Liver (tissue), 9 donors: ENCODE measurements around the gene CEP89. TPM values are rescaled to one million over a fixed set of nuclear protein-coding genes. Genes with fewer than 3 reads are reported as not detected.

Source experiments
- DNase-seq: peaks from one replicate; pipeline ENCODE4 v3.0.0-alpha.2; 2017; ENCODE audit warnings: low spot score
- H3K27ac ChIP-seq, 2 donors: one replicate each; pipeline ENCODE4 v1.7.0; 2013; ENCODE audit warnings: inconsistent platforms in 2 of 2, low read length in 2 of 2, control low read depth in 1 of 2, low read depth in 1 of 2, mild to moderate bottlenecking in 1 of 2
- H3K27me3 ChIP-seq, 4 donors: one replicate each; pipeline versions ENCODE4 v1.6.1 to v1.7.0; 2013; ENCODE audit warnings: low read length in 3 of 4, inconsistent platforms in 1 of 4, mild to moderate bottlenecking in 1 of 4, moderate library complexity in 1 of 4; ENCODE audit not compliant: control insufficient read depth in 4 of 4, insufficient read depth in 4 of 4
- H3K36me3 ChIP-seq, 4 donors: one replicate each; pipeline versions ENCODE4 v1.6.1 to v1.7.0; 2013; ENCODE audit warnings: low read length in 3 of 4, mild to moderate bottlenecking in 3 of 4, low read depth in 1 of 4, moderate library complexity in 1 of 4; ENCODE audit not compliant: control insufficient read depth in 4 of 4, insufficient read depth in 3 of 4
- H3K4me1 ChIP-seq, 4 donors: one replicate each; pipeline versions ENCODE4 v1.6.1 to v1.7.0; 2013; ENCODE audit warnings: low read length in 3 of 4, mild to moderate bottlenecking in 3 of 4, moderate library complexity in 1 of 4; ENCODE audit not compliant: control insufficient read depth in 4 of 4, insufficient read depth in 4 of 4
- H3K4me3 ChIP-seq, 3 donors: one replicate each; pipeline versions ENCODE4 v1.6.1 to v1.7.0; 2013; ENCODE audit warnings: low read length in 3 of 3, control low read depth in 1 of 3, low read depth in 1 of 3, mild to moderate bottlenecking in 1 of 3
- H3K9ac ChIP-seq, 2 donors: one replicate each; pipeline ENCODE4 v1.7.0; 2013; ENCODE audit warnings: low read length in 2 of 2, mild to moderate bottlenecking in 2 of 2, moderate library complexity in 2 of 2, control low read depth in 1 of 2, low read depth in 1 of 2
- H3K9me3 ChIP-seq, 4 donors: one replicate each; pipeline versions ENCODE4 v1.6.1 to v1.7.0; 2013; ENCODE audit warnings: low read length in 3 of 4; ENCODE audit not compliant: control insufficient read depth in 4 of 4
- ATF3 ChIP-seq: IDR thresholded peaks from 2 replicates; pipeline ENCODE4 v1.6.1; 2016; ENCODE audit warnings: antibody characterized with exemption
- CTCF ChIP-seq: fragments of 150-350 bp; IDR thresholded peaks from 2 replicates; pipeline ENCODE4 v1.5.1; 2017; ENCODE audit warnings: improper control_type of control experiment, low read depth, low read length; ENCODE audit not compliant: missing input control
- EGR1 ChIP-seq, 2 donors: IDR thresholded peaks; 2 replicates each; pipeline ENCODE4 v1.6.1; 2016 to 2018; ENCODE audit warnings: antibody characterized with exemption in 2 of 2, low read depth in 2 of 2
- FOXA1 ChIP-seq: IDR thresholded peaks from 2 replicates; pipeline ENCODE4 v1.6.1; 2016; ENCODE audit warnings: antibody characterized with exemption
- FOXA2 ChIP-seq: IDR thresholded peaks from 2 replicates; pipeline ENCODE4 v1.6.1; 2016; ENCODE audit warnings: antibody characterized with exemption
- GABPA ChIP-seq, 2 donors: IDR thresholded peaks in 1 of 2; conservative IDR thresholded peaks in 1 of 2; 2 replicates each; pipeline ENCODE4 v1.6.1; 2016; ENCODE audit warnings: antibody characterized with exemption in 2 of 2, mild to moderate bottlenecking in 1 of 2, moderate library complexity in 1 of 2
- HNF4A ChIP-seq, 2 donors: conservative IDR thresholded peaks; 2 replicates each; pipeline ENCODE4 v1.6.1; 2016; ENCODE audit warnings: antibody characterized with exemption in 2 of 2, mild to moderate bottlenecking in 2 of 2
- HNF4G ChIP-seq: IDR thresholded peaks from 2 replicates; pipeline ENCODE4 v1.6.1; 2016; ENCODE audit warnings: antibody characterized with exemption
- JUND ChIP-seq, 2 donors: IDR thresholded peaks; 2 replicates each; pipeline ENCODE4 v1.6.1; 2016; ENCODE audit warnings: antibody characterized with exemption in 2 of 2
- MAX ChIP-seq: IDR thresholded peaks from 2 replicates; pipeline ENCODE4 v1.6.1; 2016; ENCODE audit warnings: antibody characterized with exemption
- NR2F2 ChIP-seq: IDR thresholded peaks from 2 replicates; pipeline ENCODE4 v1.6.1; 2016; ENCODE audit warnings: antibody characterized with exemption
- RAD21 ChIP-seq, 2 donors: IDR thresholded peaks; 2 replicates each; pipeline ENCODE4 v1.6.1; 2016; ENCODE audit warnings: antibody characterized with exemption in 2 of 2, mild to moderate bottlenecking in 2 of 2
- REST ChIP-seq: IDR thresholded peaks from 2 replicates; pipeline ENCODE4 v1.6.1; 2016; ENCODE audit warnings: antibody characterized with exemption, mild to moderate bottlenecking
- RXRA ChIP-seq, 2 donors: IDR thresholded peaks; 2 replicates each; pipeline ENCODE4 v1.6.1; 2017 to 2018; ENCODE audit warnings: antibody characterized with exemption in 2 of 2, mild to moderate bottlenecking in 1 of 2
- SP1 ChIP-seq: IDR thresholded peaks from 2 replicates; pipeline ENCODE4 v1.6.1; 2018; ENCODE audit warnings: antibody characterized with exemption, mild to moderate bottlenecking
- TAF1 ChIP-seq: conservative IDR thresholded peaks from 2 replicates; pipeline ENCODE4 v1.6.1; 2016; ENCODE audit warnings: antibody characterized with exemption, mild to moderate bottlenecking
- YY1 ChIP-seq: IDR thresholded peaks from 2 replicates; pipeline ENCODE4 v1.6.1; 2016; ENCODE audit warnings: antibody characterized with exemption, mild to moderate bottlenecking
- ZBTB33 ChIP-seq: IDR thresholded peaks from 2 replicates; pipeline ENCODE4 v1.6.1; 2016; ENCODE audit warnings: antibody characterized with exemption
- WGBS: extraction: QIAGEN DNeasy Blood & Tissue Kit; methylation state at CpG from one replicate; pipeline ENCODE4 v1.1.7; 2013; 5-methylcytosine and 5-hydroxymethylcytosine counted together
- polyA plus RNA-seq, 2 donors: library from polyadenylated mRNA; stranded (reverse) in 1 of 2; unstranded in 1 of 2; fragments of 200-250 nt in 1 of 2; fragments of >200 nt in 1 of 2; fragmentation: Nextera tagmentation in 1 of 2; extraction: Ambion mirVana in 1 of 2; gene quantifications; one replicate each; pipeline versions ENCODE4 v1.2.1 to v1.2.3, GENCODE V29; 2013 to 2015
- total RNA-seq, 2 donors: library from RNA; depleted of rRNA; stranded (reverse); fragments of >200 nt; gene quantifications; one replicate each; pipeline ENCODE4 v1.2.3, GENCODE V29; 2014
- donor health status: healthy.
- donor health status: healthy.
- donor health status: healthy.
- donor health status: healthy.
- donor health status: healthy.

The CEP89 gene
- total and polyA plus RNA-seq, 4 donors: 2.0 to 2.9 (median 2.4) TPM

- Histone ChIP-seq H3K9ac (no peak overlapping the region), H3K9me3 (no peaks in the 10 kb centered on the region), H3K27ac (no peak overlapping the region), H3K27me3 (no peaks in the 10 kb centered on the region), H3K4me1 (peaks cover 3 to 16% (median 8%) of the 10 kb centered on the region in 4 donors), H3K36me3 (no peaks in the 10 kb centered on the region), H3K4me3 (no peak overlapping the region)
- DNase-seq: no peak
- no peak for TF ChIP-seq JUND (IDR thresholded peaks at IDR 0.05)
- no peak for TF ChIP-seq RAD21 (IDR thresholded peaks at IDR 0.05)
- TF ChIP-seq FOXA2: no peak
- TF ChIP-seq SP1: no peak
- TF ChIP-seq FOXA1: no peak
- no peak for TF ChIP-seq TAF1
- no peak for TF ChIP-seq RXRA (IDR thresholded peaks at IDR 0.05)
- TF ChIP-seq CTCF: no peak
- no peak for TF ChIP-seq GABPA (IDR thresholded peaks at IDR 0.05 in 1 of 2, conservative IDR thresholded peaks at IDR 0.05 in 1 of 2)
- TF ChIP-seq NR2F2: no peak
- 84% methylated on average over 18 of the region's 18 CpGs for WGBS
Observed at GRCh38 chr19:32873247-32873959, 98.4 kb downstream of the CEP89 start.

GRCh38 chr19:32872391-32872790, 99.4 kb downstream of the CEP89 start:
- Histone ChIP-seq H3K9ac (no peak overlapping the region), H3K4me3 (no peak overlapping the region), H3K27me3 (no peaks in the 10 kb centered on the region), H3K4me1 (peaks cover 3 to 19% (median 9%) of the 10 kb centered on the region in 4 donors), H3K36me3 (no peaks in the 10 kb centered on the region), H3K27ac (no peak overlapping the region), H3K9me3 (no peaks in the 10 kb centered on the region)
- WGBS: 88% methylated on average over 3 of the region's 3 CpGs
- TF ChIP-seq CTCF: no peak
- no peak for TF ChIP-seq FOXA1
- TF ChIP-seq HNF4G: no peak
- no peak for TF ChIP-seq YY1
- TF ChIP-seq EGR1 (IDR thresholded peaks at IDR 0.05; ENCODE audit: low read depth in 2 of 2): no peak
- TF ChIP-seq MAX: no peak
- no peak for TF ChIP-seq RXRA (IDR thresholded peaks at IDR 0.05)
- TF ChIP-seq RAD21 (IDR thresholded peaks at IDR 0.05): no peak
- TF ChIP-seq ZBTB33: no peak
- TF ChIP-seq SP1: no peak
- TF ChIP-seq FOXA2: no peak
- TF ChIP-seq JUND (IDR thresholded peaks at IDR 0.05): no peak
- TF ChIP-seq NR2F2: no peak
- no peak for TF ChIP-seq REST
- no peak for TF ChIP-seq GABPA (IDR thresholded peaks at IDR 0.05 in 1 of 2, conservative IDR thresholded peaks at IDR 0.05 in 1 of 2)
- no peak for TF ChIP-seq TAF1
- no peak for TF ChIP-seq HNF4A (conservative IDR thresholded peaks at IDR 0.05)
- no peak for TF ChIP-seq ATF3
- no peak for DNase-seq
